HG03469 (cell line): ENCODE results near the gene ERICH6B.

Experiments used
- ATAC-seq: cut with Tn5 transposase; IDR thresholded peaks from one replicate; pipeline ENCODE4 v1.9.1; 2021; ENCODE audit warnings: mild to moderate bottlenecking, moderate library complexity, moderate number of reproducible peaks; ENCODE audit not compliant: unreplicated experiment

Gene ERICH6B

DNA sequence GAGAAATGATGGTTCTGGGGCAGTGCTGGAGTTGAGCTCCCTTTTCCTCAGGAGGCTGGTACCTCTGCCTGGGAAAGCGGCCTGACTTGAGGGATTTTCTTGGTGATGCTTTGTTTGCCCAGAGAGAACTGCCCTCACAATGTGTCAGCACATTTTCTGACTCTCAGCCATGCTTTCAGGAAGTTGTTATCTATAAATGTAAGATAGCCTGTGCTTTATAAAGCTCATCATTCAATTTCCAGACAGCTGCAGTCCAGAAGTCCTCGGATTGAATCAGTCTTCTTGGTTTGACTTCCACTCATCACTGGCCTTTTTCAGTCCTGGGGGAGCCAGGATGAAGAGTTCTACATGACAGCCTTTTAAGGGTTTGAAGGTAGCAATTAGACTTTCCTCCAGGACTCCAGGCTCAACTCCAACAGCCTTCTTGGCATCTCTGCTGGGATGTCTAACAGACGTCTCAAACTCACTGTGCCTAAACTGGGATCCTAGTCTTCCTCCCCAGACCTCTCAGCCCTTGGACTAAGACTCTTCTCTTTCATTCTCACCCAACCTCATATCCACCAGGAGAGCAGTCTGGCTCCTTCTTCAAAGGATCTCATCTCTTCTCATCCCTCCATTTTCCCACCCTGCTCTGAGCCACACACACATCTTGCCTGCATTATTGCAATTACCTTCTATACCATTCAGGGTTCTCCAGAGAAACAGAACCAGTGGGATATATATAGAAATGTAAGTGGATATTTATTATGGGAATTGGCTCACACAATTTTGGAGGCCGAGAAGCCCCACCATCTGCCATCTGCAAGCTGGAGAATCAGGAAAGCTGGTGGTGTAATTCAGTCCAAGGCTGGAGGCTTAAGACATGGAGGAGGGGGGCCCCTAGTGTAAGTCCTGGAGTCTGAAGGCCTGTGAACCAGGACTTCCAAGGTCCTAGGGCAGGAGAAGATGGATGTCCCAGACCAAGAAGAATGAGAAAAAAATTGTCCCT is 13.1 kb downstream of the ERICH6B start:
- no peak for ATAC-seq

DNA sequence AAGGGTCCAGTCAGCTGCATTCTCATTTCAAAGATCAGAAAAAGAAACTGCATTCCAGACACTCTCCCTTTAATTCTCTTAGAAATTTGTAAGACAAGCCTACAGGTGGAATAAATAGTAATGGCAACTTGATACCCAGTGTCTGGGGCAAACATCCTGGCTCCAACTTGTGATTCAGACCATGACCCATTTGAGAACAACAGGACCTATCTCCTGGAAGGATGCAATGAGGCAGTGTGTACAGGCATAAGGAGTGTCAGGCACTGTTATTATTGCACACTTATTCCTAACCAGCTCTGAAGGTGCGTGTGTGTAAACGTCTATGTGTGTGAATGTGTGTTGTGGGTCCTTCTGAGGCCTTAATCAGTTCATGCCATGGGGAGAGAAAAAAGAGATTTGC is 13.9 kb downstream of the ERICH6B start:
- ATAC-seq, result no peak

DNA sequence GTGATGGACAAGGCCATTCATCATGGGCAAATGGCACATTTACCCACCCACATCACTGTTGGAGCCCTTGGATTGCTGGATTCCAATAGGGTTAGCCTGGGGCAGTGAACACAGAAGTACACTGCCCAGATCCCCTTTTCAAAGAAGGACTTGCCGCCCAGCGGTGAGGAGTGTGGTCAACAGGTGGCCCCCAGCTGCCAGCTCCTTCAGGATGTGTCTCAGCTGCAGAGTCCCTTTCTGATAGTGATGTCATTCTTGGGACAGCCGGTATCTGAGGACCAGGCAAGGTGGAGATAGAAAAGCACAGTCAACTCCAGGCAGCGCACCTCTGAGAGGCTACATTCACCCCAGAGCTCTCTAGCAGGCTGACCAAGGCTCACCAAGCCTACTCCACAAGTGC is 16.9 kb downstream of the ERICH6B start:
- no peak for ATAC-seq

DNA sequence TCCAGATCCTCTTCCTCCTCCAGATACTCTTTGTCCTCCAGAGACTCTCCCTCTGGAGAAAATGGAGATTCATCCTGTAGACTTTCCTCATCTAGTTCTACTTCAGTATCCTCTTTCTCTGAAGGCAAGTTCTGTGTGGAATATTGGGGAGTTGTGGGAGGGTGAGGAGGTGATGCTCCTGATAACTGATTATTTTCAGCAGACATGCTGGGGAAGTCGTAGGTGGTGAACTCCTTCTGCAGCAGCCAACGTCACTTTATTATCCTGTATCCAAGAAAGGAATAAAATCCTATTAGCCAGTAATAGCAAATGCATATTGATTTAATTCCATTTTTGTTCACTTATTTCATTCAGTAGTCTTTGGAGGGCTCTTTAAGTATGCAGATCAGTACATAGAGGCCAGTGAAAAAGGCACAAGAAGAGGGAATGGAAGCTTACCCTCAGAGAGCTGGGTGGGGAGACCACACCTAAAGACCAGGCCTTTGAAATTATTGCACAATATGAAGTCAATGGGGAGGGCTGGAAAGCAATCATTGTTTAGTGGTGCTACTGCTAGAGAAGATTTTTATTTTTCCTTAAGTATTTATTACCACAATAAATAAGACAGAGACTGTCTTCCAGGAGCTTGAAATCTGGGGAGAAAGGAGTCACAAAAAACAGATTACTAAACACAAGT is 18.6 kb downstream of the ERICH6B start:
- no peak for ATAC-seq

DNA sequence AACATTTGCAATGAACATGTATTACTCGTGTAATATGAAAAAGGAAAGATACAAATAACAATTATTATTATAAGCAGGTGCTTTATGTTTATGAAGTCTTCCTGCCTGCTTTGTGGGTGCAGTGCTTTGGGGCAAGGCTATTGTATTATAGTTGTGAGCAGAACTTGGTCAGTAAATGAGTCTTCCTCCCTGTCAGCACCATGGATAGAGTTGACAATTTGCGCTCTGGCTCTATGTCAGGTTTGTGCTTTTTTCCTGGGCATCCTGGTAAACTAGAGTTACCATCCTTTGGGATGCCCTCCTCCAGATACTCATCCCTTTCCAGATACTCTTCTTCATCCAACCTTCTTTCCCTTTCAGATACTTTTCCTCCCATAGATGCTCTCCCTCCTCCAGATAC is 19.6 kb downstream of the ERICH6B start:
- ATAC-seq, result no peak

DNA sequence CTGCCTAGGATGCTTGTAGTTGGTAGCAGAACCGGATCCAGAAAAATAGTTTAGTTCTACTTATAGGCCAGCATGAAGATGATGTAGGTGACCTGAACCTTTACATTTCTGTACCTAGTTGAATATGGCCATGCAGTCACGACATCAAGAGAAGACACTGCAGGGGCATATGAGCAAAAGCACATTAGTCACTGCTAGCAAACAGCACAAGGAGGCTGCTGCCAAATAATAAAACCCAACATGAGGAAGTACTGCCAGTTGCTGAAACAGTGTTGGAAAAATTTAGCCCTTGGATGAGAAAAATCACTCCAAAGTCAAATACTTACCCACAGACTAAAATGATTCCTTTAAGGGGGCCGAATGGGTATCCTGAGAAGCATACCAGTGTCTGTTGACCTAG is 20.8 kb downstream of the ERICH6B start:
- no peak for ATAC-seq

DNA sequence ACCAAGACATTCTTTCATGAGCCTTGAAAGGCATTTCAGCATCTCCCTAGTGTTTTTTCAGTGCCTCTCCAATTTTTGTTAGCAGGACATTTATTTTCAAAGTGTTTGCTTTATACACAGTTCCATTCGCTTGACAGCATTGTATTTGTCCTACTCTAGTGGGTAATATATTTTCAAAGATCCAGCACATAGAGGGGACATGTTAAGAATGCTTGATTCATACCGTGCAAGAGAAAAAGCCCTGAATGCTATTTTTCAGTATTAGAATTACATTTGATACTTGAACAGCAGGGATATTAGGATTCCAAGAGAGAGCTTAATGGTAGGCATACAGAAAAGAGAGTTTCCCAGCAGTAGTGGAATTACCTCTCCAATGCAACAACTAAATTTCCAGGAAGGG is 21.3 kb downstream of the ERICH6B start:
- ATAC-seq, result no peak

DNA sequence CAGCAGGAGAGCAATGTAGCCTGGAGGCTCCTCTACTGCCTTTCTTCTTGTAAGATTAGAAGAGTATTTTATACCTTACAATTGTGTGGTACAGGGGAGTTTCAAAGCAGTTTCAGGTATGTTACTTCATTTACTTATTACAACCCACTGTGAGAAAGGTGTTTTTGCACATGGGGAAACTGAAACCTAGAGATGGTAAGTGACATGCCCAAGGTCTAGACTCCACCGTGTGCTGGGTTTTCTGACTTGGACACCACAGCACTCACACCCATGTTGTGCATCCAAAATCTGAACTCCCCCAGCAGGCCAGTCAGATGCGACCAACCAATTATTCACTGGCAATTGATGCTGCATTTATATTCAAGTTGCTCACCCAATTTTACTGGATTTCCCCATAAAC is 22.8 kb downstream of the ERICH6B start:
- no peak for ATAC-seq

DNA sequence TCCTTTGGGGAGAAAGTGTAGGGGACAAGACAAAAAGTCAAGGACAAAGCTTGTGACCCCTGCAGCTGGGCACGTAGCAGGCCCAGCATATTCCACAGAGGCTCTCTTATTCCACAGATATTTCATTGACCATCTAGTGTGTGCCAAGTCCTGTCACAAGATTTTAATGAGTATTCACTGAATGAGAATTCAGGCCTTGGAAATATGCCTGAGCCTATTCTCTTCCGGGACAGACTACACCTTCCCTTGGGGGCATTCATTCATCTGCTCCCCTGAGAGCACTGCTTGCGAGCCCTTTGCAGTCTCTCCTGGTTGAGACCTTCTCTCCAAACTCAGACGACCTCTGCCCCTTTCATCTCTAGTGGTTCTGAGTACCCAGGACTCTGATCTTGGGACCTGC is 25.5 kb downstream of the ERICH6B start:
- no peak for ATAC-seq

DNA sequence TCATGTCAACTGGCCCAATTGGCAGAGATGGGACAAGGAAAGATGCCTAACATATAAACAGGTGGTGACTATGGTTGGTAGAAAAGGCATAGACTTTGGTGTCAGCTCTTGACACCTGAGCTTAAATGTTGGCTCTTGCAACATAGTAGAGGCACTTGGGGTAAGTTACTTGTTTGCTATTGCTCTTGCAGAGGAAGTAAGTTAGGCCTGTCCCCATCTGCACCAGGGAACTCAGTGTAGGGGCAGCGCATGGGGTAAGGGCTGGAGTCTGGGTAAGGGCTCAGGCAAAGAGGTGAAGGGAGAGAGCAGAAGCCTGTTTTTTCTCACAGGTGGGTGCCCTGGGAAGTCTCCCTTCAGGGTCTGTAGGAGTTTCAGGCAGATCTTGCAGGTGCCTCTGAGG is 27.6 kb downstream of the ERICH6B start:
- ATAC-seq, result no peak

DNA sequence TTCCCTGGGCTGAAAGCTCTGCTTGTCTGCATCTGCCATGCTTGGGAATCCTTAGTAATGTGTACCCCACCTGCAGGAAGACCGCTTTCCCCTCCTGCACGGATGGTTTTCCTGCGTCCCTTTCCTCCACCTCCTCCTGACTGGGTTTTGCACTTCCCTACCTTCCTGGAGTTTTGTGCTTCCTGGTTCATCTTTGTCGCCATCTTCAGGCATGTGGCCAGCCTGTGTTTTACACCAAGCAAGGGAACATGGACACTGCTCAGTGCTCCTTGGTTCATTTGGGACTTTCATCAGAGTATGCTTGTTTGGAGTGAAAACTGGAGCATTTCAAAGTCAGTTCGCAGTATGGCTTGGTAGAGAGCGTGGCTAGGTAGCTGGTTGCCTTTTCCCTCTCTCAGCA is 30.7 kb downstream of the ERICH6B start:
- ATAC-seq, result no peak

DNA sequence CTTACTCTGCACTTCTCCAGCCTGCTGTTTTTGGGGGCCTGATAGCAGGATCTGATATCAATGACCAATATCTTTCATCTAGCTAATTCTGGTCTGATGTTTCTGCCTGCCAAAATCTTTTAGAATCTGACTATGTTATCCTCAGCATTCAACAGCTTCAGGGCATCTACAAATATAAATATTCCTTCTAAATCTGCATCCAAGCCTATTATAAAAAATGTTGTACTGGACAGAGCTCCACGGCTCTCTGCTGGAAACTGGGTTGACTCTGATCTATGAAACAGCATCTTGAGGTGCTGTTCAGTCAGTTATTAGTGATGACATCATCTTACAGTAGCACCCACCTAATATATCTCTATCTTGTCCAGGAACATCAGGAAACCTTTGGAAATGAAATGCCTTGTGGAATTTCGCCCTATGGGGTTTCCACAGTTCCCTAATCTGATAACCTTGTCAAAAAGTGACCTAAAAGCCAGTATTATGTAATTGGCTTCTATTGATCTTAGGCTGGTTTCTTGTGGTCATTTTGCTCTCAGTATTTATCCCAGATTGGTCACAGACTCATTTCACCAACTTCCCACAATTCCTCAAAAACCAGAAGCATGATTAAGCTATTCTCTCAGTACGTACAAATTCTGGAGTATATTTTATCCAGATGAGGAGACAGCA is 33.0 kb downstream of the ERICH6B start:
- no peak for ATAC-seq

DNA sequence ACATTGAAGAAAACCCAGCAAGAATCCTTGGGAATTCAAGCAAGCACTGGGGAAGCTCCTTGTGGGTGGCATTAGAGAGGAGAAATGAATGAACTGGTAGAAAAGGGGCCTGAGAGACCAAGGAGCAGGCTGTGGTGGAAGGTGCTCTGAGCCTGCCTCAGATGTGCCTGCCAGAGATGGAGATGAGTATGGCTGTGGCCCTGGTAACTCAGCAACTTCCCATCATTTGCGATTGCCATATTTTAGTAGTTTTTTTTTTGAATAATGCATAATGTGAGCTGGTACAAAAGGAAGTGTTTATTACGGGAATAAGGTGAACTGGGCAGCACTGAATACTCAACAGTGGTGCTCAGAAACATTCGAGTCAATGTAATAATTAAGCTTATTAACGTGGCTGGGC is 39.1 kb downstream of the ERICH6B start:
- no peak for ATAC-seq

DNA sequence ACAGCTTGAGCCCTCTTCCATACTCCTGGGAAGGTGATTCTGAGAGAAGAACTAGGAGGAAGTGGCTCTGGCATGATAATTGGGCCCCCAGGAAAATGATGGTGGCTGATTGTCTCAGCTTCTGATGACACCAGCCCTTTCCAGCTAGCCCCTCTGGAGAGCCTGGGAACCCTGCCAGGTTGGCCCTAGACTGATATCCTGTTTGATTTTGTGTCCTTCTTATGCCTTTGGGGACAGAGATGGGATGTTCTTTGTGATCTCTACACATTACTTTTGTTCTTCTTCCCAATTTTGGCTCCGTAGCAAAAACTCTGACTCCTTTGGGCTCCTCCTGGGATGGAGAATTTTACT is 39.7 kb downstream of the ERICH6B start:
- ATAC-seq, result no peak

DNA sequence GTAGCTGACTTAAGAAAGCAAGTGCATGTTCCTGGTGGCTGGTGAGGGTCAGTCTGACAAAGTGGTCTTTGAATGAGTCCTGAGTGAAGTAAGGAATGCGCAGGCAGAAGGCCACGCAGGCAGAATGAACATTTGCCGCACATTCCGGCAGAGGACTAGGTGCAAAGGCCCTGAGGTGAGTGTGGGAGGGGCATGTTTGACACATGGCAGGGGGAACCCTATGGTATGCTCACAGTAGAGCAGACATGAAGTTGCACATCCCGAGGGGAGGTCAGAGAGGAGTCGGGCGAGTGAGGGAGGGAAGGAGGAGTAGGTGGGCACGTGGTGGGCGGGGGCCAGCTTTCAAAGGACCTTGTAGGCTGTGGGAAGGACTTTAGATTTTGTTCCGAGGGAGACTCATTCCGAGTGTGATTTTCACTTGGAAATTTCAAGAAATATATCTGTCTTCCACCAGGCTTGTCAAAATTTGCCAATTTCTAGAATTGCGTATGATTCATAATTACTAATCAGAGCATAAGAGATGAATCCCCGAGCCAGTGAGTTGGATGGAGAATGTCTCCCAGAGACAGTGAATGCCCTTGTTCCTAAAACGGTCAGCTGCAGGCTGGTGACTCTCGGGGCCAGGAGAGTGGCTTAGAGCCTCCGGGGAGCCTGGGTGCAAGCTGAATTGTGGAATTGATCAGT is 40.3 kb downstream of the ERICH6B start:
- ATAC-seq, result no peak

DNA sequence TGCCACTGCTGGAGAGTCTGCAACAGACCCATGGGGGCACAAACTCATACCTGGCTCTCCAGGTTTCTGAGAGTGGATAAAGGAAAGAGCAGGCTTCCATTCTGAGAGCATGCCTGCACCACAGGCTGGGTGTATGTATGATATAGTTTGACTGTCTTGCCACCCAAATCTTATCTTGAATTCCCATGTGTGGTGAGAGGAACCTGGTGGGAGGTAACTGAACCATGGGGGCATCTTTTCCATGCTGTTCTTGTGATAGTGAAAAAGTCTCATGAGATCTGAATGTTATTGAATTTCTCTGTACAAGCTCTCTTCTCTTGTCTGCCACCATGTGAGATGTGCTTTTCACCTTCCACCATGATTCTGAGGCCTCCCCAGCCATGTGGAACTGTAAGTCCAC is 50.2 kb downstream of the ERICH6B start:
- ATAC-seq, result no peak

DNA sequence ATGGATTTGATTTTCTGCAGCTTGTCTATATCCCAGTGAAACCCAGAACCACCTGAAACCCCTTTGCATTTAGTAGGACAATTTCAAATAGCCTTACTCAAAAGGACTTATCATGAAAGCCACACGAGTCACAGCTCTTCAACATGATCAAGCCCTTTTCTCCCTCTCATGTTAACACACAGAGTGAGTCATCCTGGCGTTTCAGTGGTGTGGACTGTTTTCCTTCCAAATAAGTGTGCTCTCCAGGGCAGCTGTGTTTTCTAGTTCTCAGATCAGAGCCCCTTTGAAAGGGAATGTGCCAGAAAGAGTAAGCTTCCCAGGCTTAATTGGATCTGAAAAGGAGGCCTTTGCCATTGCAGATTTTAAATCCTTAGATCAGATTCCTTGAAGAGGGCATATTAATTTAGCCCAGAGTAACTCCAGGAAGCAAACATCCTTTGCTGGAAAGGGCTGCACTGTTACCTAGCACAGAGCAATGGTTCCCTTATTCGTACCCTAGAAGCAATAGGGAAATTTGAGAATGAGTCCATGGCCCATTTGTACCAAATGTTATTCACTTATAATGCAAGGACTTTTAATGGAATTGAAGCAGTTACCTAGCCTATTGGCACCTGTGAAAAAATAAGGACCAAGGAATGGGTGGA is 51.3 kb downstream of the ERICH6B start:
- ATAC-seq, result no peak

DNA sequence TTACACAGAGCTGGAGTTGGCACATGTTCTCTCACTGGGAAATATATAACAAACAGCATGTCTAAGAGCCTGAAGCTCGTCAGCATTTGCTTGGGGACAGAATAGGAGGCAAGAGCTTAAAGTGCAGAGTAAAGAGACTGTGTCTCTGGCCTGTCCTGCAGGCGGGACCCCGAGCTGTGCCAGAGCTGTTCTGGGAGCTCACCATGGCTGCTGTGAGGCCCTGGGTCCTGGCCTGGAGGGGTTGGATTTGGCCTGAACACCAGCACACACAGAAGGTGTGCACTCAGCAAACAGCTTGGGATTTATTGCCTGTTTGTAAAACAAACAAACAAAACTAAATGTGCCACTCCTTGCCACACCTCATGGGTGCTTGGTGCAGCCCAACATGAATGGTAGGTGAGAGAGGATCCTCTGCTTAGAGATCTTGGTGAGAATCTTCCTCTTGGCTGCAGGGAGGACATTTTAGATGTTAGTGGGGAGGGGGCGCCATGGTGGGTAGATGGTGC is 60.9 kb downstream of the ERICH6B start:
- no peak for ATAC-seq

DNA sequence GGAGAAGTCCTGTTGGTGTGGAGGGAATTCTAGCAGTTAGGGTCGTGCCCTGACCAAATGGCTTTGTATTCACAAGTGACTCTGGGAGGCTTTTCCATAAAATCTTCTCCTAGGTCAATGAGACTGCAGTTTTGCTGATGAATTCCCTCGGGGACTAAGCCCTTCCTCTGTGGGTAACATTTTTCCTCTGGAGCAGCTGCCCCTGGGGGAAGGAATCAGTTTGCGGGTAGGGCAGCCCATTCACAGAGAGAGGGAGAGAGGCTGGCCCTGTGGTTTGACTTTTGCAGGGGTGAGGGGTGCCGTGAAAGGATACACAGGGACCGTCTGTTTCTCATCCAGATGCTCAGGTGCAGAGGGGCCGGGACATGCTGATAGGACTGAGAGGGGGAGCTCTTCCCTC is 67.3 kb downstream of the ERICH6B start:
- ATAC-seq, result no peak

DNA sequence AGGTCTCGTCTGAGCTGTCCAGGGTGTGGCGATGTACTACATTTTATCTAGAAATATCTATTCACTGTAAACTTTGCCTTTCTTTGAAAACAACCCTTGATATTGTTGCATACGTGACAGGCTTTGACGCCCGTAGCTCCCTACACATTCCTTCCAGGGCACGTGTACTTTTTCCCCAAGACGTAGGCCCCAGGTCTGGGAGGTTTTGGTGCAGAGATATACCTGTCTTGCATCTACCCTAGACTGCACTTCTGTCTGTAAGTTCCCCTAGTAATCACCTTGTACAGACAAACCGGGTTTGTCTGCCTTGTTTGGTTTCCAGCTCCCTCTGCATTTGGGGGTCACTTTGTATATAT is 69.2 kb downstream of the ERICH6B start:
- ATAC-seq, result no peak
